Skeletal muscle tissue (tissue), 4 donors: ENCODE measurements around the gene UBE2Q1. TPM values are rescaled to one million over a fixed set of nuclear protein-coding genes. Genes with fewer than 3 reads are reported as not detected.

Experiments used
- H3K27ac ChIP-seq: one replicate; pipeline ENCODE4 v1.7.0; 2013; ENCODE audit warnings: mild to moderate bottlenecking, low read depth, low read length, inconsistent platforms
- H3K27me3 ChIP-seq, 3 donors: one replicate each; pipeline ENCODE4 v1.7.0; 2013; ENCODE audit warnings: low read length in 3 of 3; ENCODE audit not compliant: control insufficient read depth in 3 of 3, insufficient read depth in 3 of 3
- H3K36me3 ChIP-seq, 3 donors: one replicate each; pipeline ENCODE4 v1.7.0; 2013; ENCODE audit warnings: low read length in 3 of 3; ENCODE audit not compliant: control insufficient read depth in 3 of 3, insufficient read depth in 3 of 3
- H3K4me1 ChIP-seq, 3 donors: one replicate each; pipeline ENCODE4 v1.7.0; 2013; ENCODE audit warnings: low read length in 3 of 3, mild to moderate bottlenecking in 3 of 3; ENCODE audit not compliant: control insufficient read depth in 3 of 3, insufficient read depth in 3 of 3
- H3K4me3 ChIP-seq, 3 donors: one replicate each; pipeline ENCODE4 v1.7.0; 2013; ENCODE audit warnings: low read length in 3 of 3
- H3K9ac ChIP-seq, 3 donors: one replicate each; pipeline ENCODE4 v1.7.0; 2013; ENCODE audit warnings: low read length in 3 of 3, mild to moderate bottlenecking in 3 of 3, moderate library complexity in 2 of 3, low read depth in 1 of 3
- H3K9me3 ChIP-seq, 3 donors: one replicate each; pipeline ENCODE4 v1.7.0; 2013; ENCODE audit warnings: low read length in 3 of 3; ENCODE audit not compliant: control insufficient read depth in 3 of 3
- total RNA-seq: library from RNA; depleted of rRNA; stranded (reverse); fragments of >200 nt; gene quantifications from one replicate; pipeline ENCODE4 v1.2.3, GENCODE V29; 2014
- donor health status: Osteomylitis.

The UBE2Q1 gene
- total RNA-seq, 1 donor from 2014 or later, result 15.1 TPM

DNA sequence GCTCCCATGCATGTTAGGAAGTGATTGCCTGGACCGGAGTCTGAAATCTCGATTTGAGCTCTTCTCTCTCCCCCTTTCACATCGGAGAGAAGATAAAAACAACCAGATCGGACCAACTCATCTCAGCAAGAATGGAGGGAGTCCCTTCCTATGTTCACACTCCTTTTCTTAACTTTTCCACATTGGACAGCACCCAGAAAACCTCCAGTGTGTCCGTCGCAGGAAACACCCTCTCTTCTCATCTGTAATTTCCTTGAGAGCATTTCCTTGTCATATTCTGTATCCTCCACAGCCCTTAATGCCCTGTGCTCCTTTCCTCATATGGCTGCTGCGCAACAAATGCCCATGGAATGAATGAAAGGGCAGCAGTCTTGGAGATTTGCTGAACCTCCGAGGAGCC lies 57.9 kb downstream of the UBE2Q1 start:
- no peaks in the 10 kb centered on the region for H3K36me3 ChIP-seq
- H3K4me1 ChIP-seq, result peaks cover 0 to 9% (median 2%) of the 10 kb centered on the region in 3 donors
- H3K27ac ChIP-seq, result no peak overlapping the region
- H3K9ac ChIP-seq, result peak overlapping the region; percentile 0 to 58 (median 25)
- H3K9me3 ChIP-seq, result no peaks in the 10 kb centered on the region
- H3K27me3 ChIP-seq, result peaks cover 33 to 44% (median 37%) of the 10 kb centered on the region in 3 donors
- peak overlapping the region; percentile 51 to 79 (median 60) for H3K4me3 ChIP-seq

- Histone ChIP-seq H3K4me1 (peaks cover 2 to 9% (median 2%) of the 10 kb centered on the region in 3 donors), H3K4me3 (peak overlapping the region; percentile 51 to 79 (median 60)), H3K36me3 (no peaks in the 10 kb centered on the region), H3K27ac (no peak overlapping the region), H3K27me3 (peaks cover 33 to 44% (median 37%) of the 10 kb centered on the region in 3 donors), H3K9ac (no peak overlapping the region), H3K9me3 (no peaks in the 10 kb centered on the region)
These were observed 59.0 kb downstream of the UBE2Q1 start for GRCh38 chr1:154499446-154499845.

Other genes starting within 250 kb of the UBE2Q1 start
- not detected for gene AQP10, start 237.6 kb downstream of the UBE2Q1 start, total RNA-seq
- 23.0 TPM for gene ATP8B2, start 233.1 kb downstream of the UBE2Q1 start, total RNA-seq
- gene IL6R, start 153.3 kb downstream of the UBE2Q1 start, total RNA-seq, result 5.2 TPM
- 1.0 TPM for gene TDRD10, start 56.4 kb downstream of the UBE2Q1 start, total RNA-seq
- 8.4 TPM for gene SHE, start 56.2 kb downstream of the UBE2Q1 start, total RNA-seq
- under 0.01 TPM for gene CHRNB2, start 9.1 kb upstream of the UBE2Q1 start, total RNA-seq
- gene ADAR, start 49.5 kb upstream of the UBE2Q1 start, total RNA-seq, result 32.4 TPM